CD14-positive monocyte (primary cell): ENCODE results near the gene ZNF275. TPM values are rescaled to one million over a fixed set of nuclear protein-coding genes. Genes with fewer than 3 reads are reported as not detected.
A peak's percentile ranks its signal among the peaks of the same experiment; 100 is the strongest.
"Not testable (repeated sequence)": the region's sequence is repeated elsewhere in the genome, so short reads cannot be mapped to it uniquely, and the experiment has no call there.

ENCODE experiments used
- DNase-seq, 3 donors: peaks; one replicate each; pipeline ENCODE4 v3.0.0-alpha.2; 2011 to 2022
- H2AFZ ChIP-seq: 2 replicates; pipeline ENCODE4 v1.6.0; 2012; ENCODE audit warnings: mild to moderate bottlenecking, low read depth, low read length, inconsistent platforms; ENCODE audit not compliant: insufficient read depth, poor library complexity, severe bottlenecking
- H3K27ac ChIP-seq, 2 donors: 1 replicate in 1 of 2; 2 replicates in 1 of 2; pipeline ENCODE4 v1.5.1; 2012 to 2013; ENCODE audit warnings: low read length in 2 of 2, control low read depth in 1 of 2, inconsistent platforms in 1 of 2, low read depth in 1 of 2, mild to moderate bottlenecking in 1 of 2
- H3K27me3 ChIP-seq, 2 donors: one replicate each; pipeline versions ENCODE4 v1.6.0 to v1.6.1; 2011 to 2013; ENCODE audit warnings: low read length in 2 of 2; ENCODE audit not compliant: control insufficient read depth in 2 of 2, insufficient read depth in 2 of 2
- H3K36me3 ChIP-seq, 2 donors: replicated peaks in 1 of 2; 1 replicate in 1 of 2; 2 replicates in 1 of 2; pipeline versions ENCODE4 v1.5.1 to v1.6.1; 2012 to 2013; ENCODE audit warnings: low read length in 2 of 2, control low read depth in 1 of 2, inconsistent platforms in 1 of 2, mild to moderate bottlenecking in 1 of 2; ENCODE audit not compliant: insufficient read depth in 2 of 2, control insufficient read depth in 1 of 2
- H3K4me1 ChIP-seq, 2 donors: 1 replicate in 1 of 2; 2 replicates in 1 of 2; pipeline versions ENCODE4 v1.5.1 to v1.6.1; 2012 to 2013; ENCODE audit warnings: low read length in 2 of 2, control low read depth in 1 of 2, inconsistent platforms in 1 of 2, mild to moderate bottlenecking in 1 of 2, moderate library complexity in 1 of 2; ENCODE audit not compliant: insufficient read depth in 2 of 2, control insufficient read depth in 1 of 2
- H3K4me2 ChIP-seq: replicated peaks from 2 replicates; pipeline ENCODE3; 2012; ENCODE audit warnings: low read length, moderate library complexity, mild to moderate bottlenecking; ENCODE audit not compliant: poor library complexity, severe bottlenecking; ENCODE audit errors: extremely low read depth
- H3K4me3 ChIP-seq, 3 experiments: fragments of 200-600 bp in 1 of 3; sonication (generic) in 1 of 3; replicated peaks in 1 of 3; 1 replicate in 2 of 3; 2 replicates in 1 of 3; pipeline ENCODE4 v1.5.1; 2011 to 2013; ENCODE audit warnings: low read length in 3 of 3, mild to moderate bottlenecking in 3 of 3, control low read depth in 2 of 3, low read depth in 2 of 3, inconsistent platforms in 1 of 3, moderate library complexity in 1 of 3
- H3K79me2 ChIP-seq: 2 replicates; pipeline ENCODE4 v1.6.0; 2012; ENCODE audit warnings: mild to moderate bottlenecking, control low read depth, inconsistent platforms, low read length, moderate library complexity; ENCODE audit not compliant: insufficient read depth
- H3K9ac ChIP-seq: 2 replicates; pipeline ENCODE4 v1.6.0; 2017; ENCODE audit warnings: low read length, mild to moderate bottlenecking; ENCODE audit not compliant: insufficient read depth, poor library complexity, severe bottlenecking
- H3K9me3 ChIP-seq, 2 donors: replicated peaks in 1 of 2; 1 replicate in 1 of 2; 2 replicates in 1 of 2; pipeline versions ENCODE4 v1.5.1 to v1.6.1; 2012 to 2013; ENCODE audit warnings: low read length in 2 of 2, control low read depth in 1 of 2; ENCODE audit not compliant: control insufficient read depth in 1 of 2, insufficient read depth in 1 of 2
- H4K20me1 ChIP-seq: 2 replicates; pipeline ENCODE4 v1.6.0; 2012; ENCODE audit warnings: mild to moderate bottlenecking, low read length, control low read depth, moderate library complexity; ENCODE audit not compliant: insufficient read depth
- H3K27ac Mint-ChIP-seq, 7 donors: one replicate each; pipeline ENCODE4 v1.8.0; 2020; ENCODE audit warnings: mild to moderate bottlenecking in 7 of 7, mixed read lengths in 7 of 7, moderate library complexity in 6 of 7, inconsistent platforms in 2 of 7
- H3K27me3 Mint-ChIP-seq, 3 donors: one replicate each; pipeline ENCODE4 v1.8.0; 2021 to 2022; ENCODE audit warnings: low read depth in 3 of 3, mild to moderate bottlenecking in 3 of 3, mixed read lengths in 3 of 3, moderate library complexity in 3 of 3, inconsistent platforms in 1 of 3
- H3K36me3 Mint-ChIP-seq, 2 donors: one replicate each; pipeline ENCODE4 v1.8.0; 2020; ENCODE audit warnings: mixed read lengths in 2 of 2, inconsistent platforms in 1 of 2, mild to moderate bottlenecking in 1 of 2
- H3K4me1 Mint-ChIP-seq: one replicate; pipeline ENCODE4 v1.8.0; 2020; ENCODE audit warnings: mild to moderate bottlenecking, mixed read lengths
- H3K4me3 Mint-ChIP-seq, 2 donors: one replicate each; pipeline ENCODE4 v1.8.0; 2020; ENCODE audit warnings: mild to moderate bottlenecking in 2 of 2, mixed read lengths in 2 of 2, moderate library complexity in 1 of 2
- H3K9me3 Mint-ChIP-seq, 7 donors: one replicate each; pipeline ENCODE4 v1.8.0; 2020 to 2022; ENCODE audit warnings: mixed read lengths in 7 of 7, mild to moderate bottlenecking in 6 of 7, moderate library complexity in 6 of 7, inconsistent platforms in 2 of 7
- WGBS: methylation state at CpG from one replicate; pipeline ENCODE4 v1.1.5; 2013; ENCODE audit warnings: missing lambda C conversion rate; ENCODE audit not compliant: insufficient coverage; 5-methylcytosine and 5-hydroxymethylcytosine counted together
- intact Hi-C, 2 donors: fragments of 100-400 bp; cut with micrococcal nuclease; formaldehyde crosslinking; loops; one replicate each; pipeline versions ENCODE4 v1.15.0 to v1.15.1; 2023
- polyA plus RNA-seq, 3 donors: library from polyadenylated mRNA; depleted of rRNA in 1 of 3; unstranded in 2 of 3; stranded (reverse) in 1 of 3; fragments of 300-500 nt in 2 of 3; fragments of >200 nt in 1 of 3; fragmentation: Illumina TruSeq in 2 of 3; gene quantifications; 1 replicate in 2 of 3; 2 replicates in 1 of 3; pipeline ENCODE4 v1.2.3, GENCODE V29; 2012 to 2021
- TF ChIP-seq, protein P1 (sequence below): fragments of 200-600 bp; IDR thresholded peaks from one replicate; pipeline ENCODE4 v1.8.0; 2022; ENCODE audit warnings: antibody characterized with exemption, mild to moderate bottlenecking

ZNF275 gene
- polyA plus RNA-seq, 3 donors, result 1.0 to 4.7 (median 2.1) TPM

DNA sequence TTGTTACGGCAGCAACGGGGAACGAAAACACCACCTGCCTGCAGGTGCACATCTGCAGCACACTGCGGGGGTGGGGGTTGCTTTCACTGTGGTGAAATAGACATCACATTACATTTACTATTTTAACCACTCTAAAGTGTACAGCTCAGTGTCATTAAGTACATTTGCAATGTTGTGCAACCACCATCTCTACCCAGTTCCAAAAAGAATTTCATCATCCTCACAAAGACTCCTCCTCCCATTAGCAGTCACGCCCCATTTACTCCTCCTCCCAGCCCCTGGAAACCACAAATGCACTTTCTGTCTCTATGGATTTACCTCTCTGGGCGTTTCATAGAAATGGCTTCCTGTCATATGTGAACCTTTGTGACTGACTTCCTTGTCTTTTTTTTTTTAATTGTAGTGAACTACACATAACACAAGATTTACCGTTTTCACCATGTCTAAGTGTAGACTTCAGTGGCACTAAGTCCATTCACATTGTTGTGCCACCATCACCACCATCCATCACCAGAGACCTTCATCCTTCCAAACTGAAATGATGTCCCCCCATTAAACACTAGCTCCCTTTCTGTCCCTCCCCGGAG lies 40.4 kb upstream of the ZNF275 start:
- H3K4me1 ChIP-seq, H3K79me2 ChIP-seq, H3K4me2 ChIP-seq, H3K9ac ChIP-seq, H3K27ac ChIP-seq, H2AFZ ChIP-seq, H3K4me1 Mint-ChIP-seq, H3K27me3 ChIP-seq, H3K9me3 Mint-ChIP-seq, H3K36me3 ChIP-seq, H4K20me1 ChIP-seq, H3K36me3 Mint-ChIP-seq, intact Hi-C loops, DNase-seq, H3K4me3 Mint-ChIP-seq, H3K4me3 ChIP-seq, H3K9me3 ChIP-seq: not testable (repeated sequence)
- peak overlapping the region in 3 of 7 donors; percentile 2 to 69 (median 64) for H3K27ac Mint-ChIP-seq
- peaks cover 0 to 11% (median 8%) of the 10 kb centered on the region in 3 donors for H3K27me3 Mint-ChIP-seq
- 0% methylated on average over 1 of the region's 8 CpGs for WGBS

DNA sequence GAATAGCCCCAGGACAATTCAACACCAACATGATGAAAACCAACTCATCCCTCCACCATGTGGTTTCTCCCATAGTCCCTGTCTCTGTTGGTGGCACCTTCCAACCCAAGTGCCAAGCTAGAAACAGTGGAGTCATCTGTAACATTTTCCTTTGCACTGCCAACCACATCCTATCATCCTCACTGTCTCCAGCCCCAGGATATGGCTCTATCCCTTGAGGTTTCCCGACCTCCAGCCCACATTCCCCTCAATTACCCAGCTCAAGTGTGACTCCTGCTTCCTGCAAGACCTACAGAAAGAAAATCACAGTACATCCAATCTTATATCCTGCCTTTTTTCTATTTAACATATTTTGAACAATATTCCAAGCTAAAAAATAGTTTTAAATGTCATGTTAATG lies 36.6 kb upstream of the ZNF275 start:
- no peak overlapping the region for H2AFZ ChIP-seq
- H3K27ac ChIP-seq, result no peak overlapping the region
- H3K4me3 ChIP-seq, result no peak overlapping the region
- Mint-ChIP-seq H3K4me3 (no peak overlapping the region), H3K27me3 (peaks cover 4 to 26% (median 22%) of the 10 kb centered on the region in 3 donors), H3K9me3 (peaks cover 0 to 9% (median 0%) of the 10 kb centered on the region in 7 donors), H3K4me1 (peaks cover 7% of the 10 kb centered on the region), H3K27ac (peak overlapping the region in 1 of 7 donors; percentile 26), H3K36me3 (no peaks in the 10 kb centered on the region)
- H3K9ac ChIP-seq, result no peak overlapping the region
- no peaks in the 10 kb centered on the region for H4K20me1 ChIP-seq
- TF ChIP-seq, protein P1, sequence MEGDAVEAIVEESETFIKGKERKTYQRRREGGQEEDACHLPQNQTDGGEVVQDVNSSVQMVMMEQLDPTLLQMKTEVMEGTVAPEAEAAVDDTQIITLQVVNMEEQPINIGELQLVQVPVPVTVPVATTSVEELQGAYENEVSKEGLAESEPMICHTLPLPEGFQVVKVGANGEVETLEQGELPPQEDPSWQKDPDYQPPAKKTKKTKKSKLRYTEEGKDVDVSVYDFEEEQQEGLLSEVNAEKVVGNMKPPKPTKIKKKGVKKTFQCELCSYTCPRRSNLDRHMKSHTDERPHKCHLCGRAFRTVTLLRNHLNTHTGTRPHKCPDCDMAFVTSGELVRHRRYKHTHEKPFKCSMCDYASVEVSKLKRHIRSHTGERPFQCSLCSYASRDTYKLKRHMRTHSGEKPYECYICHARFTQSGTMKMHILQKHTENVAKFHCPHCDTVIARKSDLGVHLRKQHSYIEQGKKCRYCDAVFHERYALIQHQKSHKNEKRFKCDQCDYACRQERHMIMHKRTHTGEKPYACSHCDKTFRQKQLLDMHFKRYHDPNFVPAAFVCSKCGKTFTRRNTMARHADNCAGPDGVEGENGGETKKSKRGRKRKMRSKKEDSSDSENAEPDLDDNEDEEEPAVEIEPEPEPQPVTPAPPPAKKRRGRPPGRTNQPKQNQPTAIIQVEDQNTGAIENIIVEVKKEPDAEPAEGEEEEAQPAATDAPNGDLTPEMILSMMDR, result no peak
- H3K4me2 ChIP-seq, result no peak overlapping the region
- H3K36me3 ChIP-seq, result no peaks in the 10 kb centered on the region
- DNase-seq, result no peak
- intact Hi-C loops, result no loop called here
- H3K4me1 ChIP-seq, result no peaks in the 10 kb centered on the region
- WGBS, result 100% methylated on average over 1 of the region's 1 CpG
- peaks cover 6 to 18% of the 10 kb centered on the region in 2 donors for H3K27me3 ChIP-seq
- H3K79me2 ChIP-seq, result no peaks in the 10 kb centered on the region
- no peaks in the 10 kb centered on the region for H3K9me3 ChIP-seq
